ENCODE measurements around the gene TDRD6.
A peak's percentile ranks its signal among the peaks of the same experiment; 100 is the strongest.
"Not testable (repeated sequence)": the region's sequence is repeated elsewhere in the genome, so short reads cannot be mapped to it uniquely, and the experiment has no call there.

Gene TDRD6

GRCh38 chr6:46687619-46688097, at the start of gene TDRD6:
TSS of gene TDRD6 (plus strand) at chr6:46687885. CDS start at chr6:46688129, 244 bp downstream.
- DNase-seq, result no peak

- DNase-seq, result no peak
Observed at GRCh38 chr6:46637933-46638332, 49.8 kb upstream of the TDRD6 start.

GRCh38 chr6:46638650-46639049, 49.0 kb upstream of the TDRD6 start:
- no peak for DNase-seq

GRCh38 chr6:46642928-46643751, 44.5 kb upstream of the TDRD6 start:
- DNase-seq, result no peak

- no peak for DNase-seq
Observed at GRCh38 chr6:46645265-46645664, 42.4 kb upstream of the TDRD6 start.

DNA sequence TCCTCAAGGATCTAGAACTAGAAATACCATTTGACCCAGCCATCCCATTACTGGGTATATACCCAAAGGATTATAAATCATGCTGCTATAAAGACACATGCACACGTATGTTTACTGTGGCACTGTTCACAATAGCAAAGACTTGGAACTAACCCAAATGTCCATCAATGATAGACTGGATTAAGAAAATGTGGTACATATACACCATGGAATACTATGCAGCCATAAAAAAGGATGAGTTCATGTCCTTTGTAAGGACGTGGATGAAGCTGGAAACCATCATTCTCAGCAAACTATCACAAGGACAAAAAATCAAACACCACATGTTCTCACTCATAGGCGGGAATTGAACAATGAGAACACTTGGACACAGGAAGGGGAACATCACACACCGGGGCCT, 39.6 kb upstream of the TDRD6 start:
- DNase-seq, result not testable (repeated sequence)

DNA sequence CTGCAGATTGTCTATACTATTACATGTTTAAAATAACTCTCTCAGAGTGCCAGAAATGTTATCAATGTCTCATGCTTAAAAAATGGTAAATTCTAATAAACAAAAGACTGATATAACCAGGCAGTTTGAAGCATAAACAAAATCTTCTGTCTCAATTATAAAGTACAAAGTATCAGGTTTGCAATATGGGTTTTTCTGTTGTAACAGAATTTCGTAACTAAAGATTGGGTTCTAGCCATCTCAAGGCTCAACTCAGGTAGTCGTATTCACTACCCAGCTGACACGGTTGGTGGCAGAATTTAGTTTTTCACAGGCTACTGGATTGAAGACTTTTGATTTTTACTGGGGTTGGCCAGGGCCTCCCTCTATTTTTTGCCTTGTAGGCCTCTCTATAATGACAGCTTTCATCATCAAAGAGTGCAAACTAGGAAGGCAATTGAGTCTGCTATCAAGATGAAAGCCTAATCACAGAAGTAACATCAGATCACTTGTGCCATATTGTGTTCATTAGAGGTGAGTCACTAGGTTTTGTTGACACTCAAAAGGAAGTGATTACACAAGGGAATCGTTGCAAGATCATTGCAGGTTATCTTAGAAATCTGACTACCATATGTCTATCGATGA, 38.7 kb upstream of the TDRD6 start:
- no peak for DNase-seq

- DNase-seq, result no peak
Observed at GRCh38 chr6:46651006-46651405, 36.7 kb upstream of the TDRD6 start.

- DNase-seq, result no peak
Observed at GRCh38 chr6:46651816-46652215, 35.9 kb upstream of the TDRD6 start.

GRCh38 chr6:46652232-46652602, 35.5 kb upstream of the TDRD6 start:
- no peak for DNase-seq

- DNase-seq, result peak; percentile 5 to 46
Observed at GRCh38 chr6:46652603-46653438, 34.9 kb upstream of the TDRD6 start, which contains the start of the genes CYP39A1 and SLC25A27. TSS of gene CYP39A1 (minus strand) at chr6:46652818. CDS start at chr6:46652582, 236 bp downstream. TSS of gene SLC25A27 (plus strand) at chr6:46652975. CDS start at chr6:46653193, 218 bp downstream.

- DNase-seq, result no peak
Observed at GRCh38 chr6:46653439-46654195, 34.1 kb upstream of the TDRD6 start.

- no peak for DNase-seq
Observed at GRCh38 chr6:46655803-46656202, 31.9 kb upstream of the TDRD6 start.

GRCh38 chr6:46657642-46658041, 30.0 kb upstream of the TDRD6 start:
- no peak for DNase-seq

DNA sequence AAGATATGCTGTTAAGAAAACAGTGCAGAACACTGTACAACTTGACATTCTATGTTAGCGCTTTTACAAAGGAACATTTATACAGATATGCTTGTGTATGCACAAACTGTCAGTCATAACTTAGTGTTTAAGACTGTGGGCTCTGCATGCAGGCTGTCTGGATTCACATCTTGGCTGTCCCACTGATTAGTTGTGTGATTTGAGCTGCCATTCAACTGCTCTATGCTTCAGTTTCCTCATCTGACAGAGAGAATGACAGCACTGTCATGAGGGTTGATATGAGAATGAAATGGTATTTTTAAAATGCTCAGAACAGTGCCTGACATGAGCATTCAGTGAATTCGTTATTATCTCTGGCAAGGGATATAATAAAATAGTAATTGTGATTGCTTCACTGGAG, 26.2 kb upstream of the TDRD6 start:
- DNase-seq, result no peak

GRCh38 chr6:46667377-46667776, 20.3 kb upstream of the TDRD6 start:
- no peak for DNase-seq

GRCh38 chr6:46674410-46674809, 13.3 kb upstream of the TDRD6 start:
- DNase-seq, result no peak

DNA sequence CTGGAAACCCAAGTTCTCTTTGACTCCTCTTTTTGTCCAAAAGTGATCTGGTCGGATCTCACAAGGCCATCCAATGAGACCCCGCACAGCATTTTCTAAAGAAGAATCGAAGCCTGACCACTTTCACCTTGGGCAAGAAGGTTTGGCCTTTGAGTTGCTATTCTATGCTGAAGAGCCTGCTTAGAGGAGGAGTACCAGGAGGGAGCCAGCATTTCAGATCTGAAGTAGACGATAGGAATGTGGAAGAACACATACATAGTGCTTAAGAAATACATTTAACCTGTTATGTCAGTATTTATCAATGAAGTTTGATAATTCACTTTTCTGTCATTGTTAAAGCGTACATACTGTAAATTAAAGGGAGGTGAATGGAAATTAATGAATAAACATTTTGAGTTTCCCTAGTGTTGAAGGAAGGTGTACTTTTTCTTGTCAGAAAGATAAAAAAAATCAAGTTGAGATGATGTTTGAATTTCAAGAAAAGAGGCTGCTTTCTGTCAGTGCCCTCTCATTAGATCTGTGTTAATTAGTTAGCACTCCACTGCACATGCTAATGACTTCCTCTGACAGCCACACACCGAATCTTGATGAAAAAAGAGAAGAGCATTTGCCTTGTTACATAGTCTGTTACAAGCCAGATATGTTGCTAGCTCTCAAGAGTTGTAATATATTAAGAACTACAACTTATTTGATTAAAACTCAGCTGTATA, 10.9 kb upstream of the TDRD6 start:
- DNase-seq, result no peak

DNA sequence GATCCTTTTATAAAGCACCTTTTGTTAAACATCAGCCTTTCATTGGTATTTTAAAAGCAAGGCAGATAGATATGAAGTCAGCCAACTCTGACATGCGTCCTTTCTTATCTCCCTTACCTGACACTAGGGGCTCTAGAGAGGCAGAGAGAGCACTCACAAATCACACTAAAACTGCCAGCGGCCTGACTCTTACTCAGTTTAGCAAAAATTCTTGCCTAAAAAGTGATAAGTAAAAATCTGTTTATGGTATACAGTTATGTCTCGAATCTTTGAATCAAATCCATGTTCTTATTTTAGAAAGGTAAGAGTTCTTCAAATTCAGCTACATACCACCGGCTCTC, 10.4 kb upstream of the TDRD6 start:
- no peak for DNase-seq

- DNase-seq, result no peak
Observed at GRCh38 chr6:46684771-46685170, 2.9 kb upstream of the TDRD6 start.

GRCh38 chr6:46688117-46688965, 656 bp downstream of the TDRD6 start:
- DNase-seq, result no peak

All from bone marrow (tissue), 2 donors.